Measurements from ENCODE around the gene HS6ST1. TPM values are rescaled to one million over a fixed set of nuclear protein-coding genes. Genes with fewer than 3 reads are reported as not detected.

HS6ST1 gene
- total and polyA plus RNA-seq, 2 of the 4 experiments (the other 2 are of a cell fraction) = 29.9 to 36.9 TPM

GRCh38 chr2:128366713-128367511 lies 48.2 kb upstream of the HS6ST1 start:
- H3K18ac ChIP-seq (ENCODE audit: low read depth, low read length) = no peak overlapping the region
- ChIA-PET POLR2A (ENCODE audit: unreplicated experiment) (no interaction called here), CTCF (no interaction called here)
- no peak overlapping the region for H3K4me2 ChIP-seq (ENCODE audit: low read depth, low read length)
- H2AFZ ChIP-seq (replicated peaks; ENCODE audit: low read length, poor library complexity) = peak overlapping the region; percentile 64
- H2AK9ac ChIP-seq (replicated peaks; ENCODE audit: low read depth, low read length, poor library complexity) = peak overlapping the region; percentile 85
- peak overlapping the region; percentile 52; the same call in 1 of the 3 replicates for H2BK15ac ChIP-seq (ENCODE audit: low read depth, low read length)
- peaks cover 15% of the 10 kb centered on the region for H3K4me1 ChIP-seq (ENCODE audit: control insufficient read depth, insufficient read depth, low read length)
- peak overlapping the region; percentile 36 for H3K4ac ChIP-seq (ENCODE audit: low read depth, low read length)
- no peaks in the 10 kb centered on the region for H3K9me3 ChIP-seq (ENCODE audit: control insufficient read depth, insufficient read depth, low read length)
- H4K20me1 ChIP-seq (ENCODE audit: insufficient read depth, low read length) = no peaks in the 10 kb centered on the region
- no peak overlapping the region for H3K14ac ChIP-seq (replicated peaks; ENCODE audit: low read depth, low read length)
- no peak overlapping the region for H3K4me3 ChIP-seq (ENCODE audit: insufficient read depth, low read depth, low read length)
- dilution Hi-C loops (cut with HindIII; ENCODE audit: low sequenced_read_pairs, unreplicated experiment) = no loop called here
- TF ChIP-seq ELK1 (IDR thresholded peaks at IDR 0.05; ENCODE audit: borderline replicate concordance, low read depth, low read length) = no peak
- no peak for TF ChIP-seq CHD1 (IDR thresholded peaks at IDR 0.05; ENCODE audit: low read depth, low read length)
- TF ChIP-seq SMC3 (IDR thresholded peaks at IDR 0.05; ENCODE audit: low read depth, low read length) = no peak
- TF ChIP-seq RAD21 (IDR thresholded peaks at IDR 0.05; ENCODE audit: low read length) = no peak
- TF ChIP-seq RFX5 (IDR thresholded peaks at IDR 0.05; ENCODE audit: low read depth, low read length) = no peak
- no peak for TF ChIP-seq MXI1 (IDR thresholded peaks at IDR 0.05; ENCODE audit: borderline replicate concordance, low read depth, low read length)
- TF ChIP-seq FOS (IDR thresholded peaks at IDR 0.05; ENCODE audit: low read depth, low read length) = no peak
- TF ChIP-seq CTCF (conservative IDR thresholded peaks at IDR 0.05; ENCODE audit: low read depth, low read length) = no peak
- TF ChIP-seq CEBPB (IDR thresholded peaks at IDR 0.05; ENCODE audit: low read depth, low read length) = no peak
- no peak for TF ChIP-seq RCOR1 (IDR thresholded peaks at IDR 0.05; ENCODE audit: insufficient replicate concordance, low read length)
- no peak for TF ChIP-seq POLR2A (IDR thresholded peaks at IDR 0.05; ENCODE audit: low read depth, low read length)
- TF ChIP-seq MAFK (IDR thresholded peaks at IDR 0.05; ENCODE audit: low read depth, low read length) = no peak
- no peak for TF ChIP-seq BHLHE40 (IDR thresholded peaks at IDR 0.05; ENCODE audit: low read depth, low read length)
- no peaks in the 10 kb centered on the region for H3K36me3 ChIP-seq (ENCODE audit: control insufficient read depth, insufficient read depth, low read length)
- H4K91ac ChIP-seq (ENCODE audit: insufficient read depth, low read depth, low read length) = peak overlapping the region; percentile 63
- no peak overlapping the region for H2BK5ac ChIP-seq (ENCODE audit: low read depth, low read length, poor library complexity, severe bottlenecking)
- no peak for ATAC-seq (ENCODE audit: low read depth)
- H2AK5ac ChIP-seq (ENCODE audit: low read depth, low read length) = peak overlapping the region; percentile 27; the same call in 1 of the 2 replicates
- peaks cover 10% of the 10 kb centered on the region for H3K9me1 ChIP-seq (ENCODE audit: insufficient read depth, low read length)
- no peak for DNase-seq
- peak overlapping the region; percentile 76 for H2BK120ac ChIP-seq (ENCODE audit: low read depth, low read length)
- WGBS, 2 experiments (ENCODE audit: extremely low coverage in 2 of 2, insufficient read length in 1 of 2) = no CpG with 5 or more reads among the region's 10 CpGs
- no peak overlapping the region for H3K23ac ChIP-seq (ENCODE audit: low read depth, low read length)
- H3K56ac ChIP-seq (ENCODE audit: extremely low read depth, insufficient read depth, low read length) = no peak overlapping the region
- in situ Hi-C loops (cut with MboI; ENCODE audit: low sequenced_read_pairs) = no loop called here
- no peak overlapping the region for H4K5ac ChIP-seq (ENCODE audit: low read depth, low read length)
- 0 out of 4 replicates have a peak, but pooled peaks cover 0 to 3% of the 10 kb centered on the region in 2 experiments for H3K79me1 ChIP-seq (ENCODE audit: low read depth in 1 of 2, low read length in 2 of 2)
- H3K9ac ChIP-seq (ENCODE audit: low read depth, low read length) = no peak overlapping the region
- no peak overlapping the region for H4K8ac ChIP-seq (ENCODE audit: low read depth in 2 of 2, low read length in 2 of 2)
- intact Hi-C loops (cut with micrococcal nuclease) = no loop called here
- no TSS peak for BruUV-seq (replicated peaks)
- no peak overlapping the region for H3K27ac ChIP-seq (ENCODE audit: insufficient read depth, low read length)
- peak overlapping the region; percentile 66 for H2BK20ac ChIP-seq (ENCODE audit: low read depth, low read length)
- no peaks in the 10 kb centered on the region for H3K27me3 ChIP-seq (ENCODE audit: control insufficient read depth, insufficient read depth, low read length)

Measured in IMR-90 (cell line).